Peyer's patch (tissue), 4 donors: ENCODE results near the gene ZNF549.

Experiments
- POLR2A ChIP-seq, 2 donors: fragments of 450-650 bp; IDR thresholded peaks; one replicate each; pipeline ENCODE4 v1.5.1; 2017; ENCODE audit warnings: antibody characterized with exemption in 2 of 2, mild to moderate bottlenecking in 2 of 2, moderate library complexity in 2 of 2
- TF ChIP-seq, protein P1 (sequence below), 6 experiments: fragments of 450-650 bp in 4 of 6; fragments of 200-600 bp in 2 of 6; sonication (generic) in 1 of 6; IDR thresholded peaks; one replicate each; pipeline ENCODE4 v1.5.1; 2017 to 2019; ENCODE audit warnings: antibody characterized with exemption in 6 of 6, mild to moderate bottlenecking in 3 of 6, moderate library complexity in 1 of 6

DNA sequence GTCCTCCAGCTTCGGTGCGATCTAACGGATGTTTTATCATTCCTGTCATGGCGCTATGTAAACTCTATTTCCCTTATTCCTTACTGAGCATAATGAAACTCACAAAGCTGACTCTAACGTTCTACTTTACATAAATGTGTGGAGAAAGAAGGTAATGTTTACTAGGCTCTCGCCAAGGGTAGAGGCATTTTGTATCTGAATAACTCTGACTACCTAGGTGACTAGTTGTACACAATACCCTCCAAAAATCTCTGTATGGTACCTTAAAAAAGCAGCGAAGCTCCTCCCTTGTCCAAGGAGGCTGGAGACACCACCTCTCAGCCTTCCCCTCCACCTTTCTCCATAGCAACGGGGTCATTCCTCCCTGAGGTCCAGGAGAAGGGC lies 72.2 kb downstream of the ZNF549 start:
- TF ChIP-seq, protein P1, sequence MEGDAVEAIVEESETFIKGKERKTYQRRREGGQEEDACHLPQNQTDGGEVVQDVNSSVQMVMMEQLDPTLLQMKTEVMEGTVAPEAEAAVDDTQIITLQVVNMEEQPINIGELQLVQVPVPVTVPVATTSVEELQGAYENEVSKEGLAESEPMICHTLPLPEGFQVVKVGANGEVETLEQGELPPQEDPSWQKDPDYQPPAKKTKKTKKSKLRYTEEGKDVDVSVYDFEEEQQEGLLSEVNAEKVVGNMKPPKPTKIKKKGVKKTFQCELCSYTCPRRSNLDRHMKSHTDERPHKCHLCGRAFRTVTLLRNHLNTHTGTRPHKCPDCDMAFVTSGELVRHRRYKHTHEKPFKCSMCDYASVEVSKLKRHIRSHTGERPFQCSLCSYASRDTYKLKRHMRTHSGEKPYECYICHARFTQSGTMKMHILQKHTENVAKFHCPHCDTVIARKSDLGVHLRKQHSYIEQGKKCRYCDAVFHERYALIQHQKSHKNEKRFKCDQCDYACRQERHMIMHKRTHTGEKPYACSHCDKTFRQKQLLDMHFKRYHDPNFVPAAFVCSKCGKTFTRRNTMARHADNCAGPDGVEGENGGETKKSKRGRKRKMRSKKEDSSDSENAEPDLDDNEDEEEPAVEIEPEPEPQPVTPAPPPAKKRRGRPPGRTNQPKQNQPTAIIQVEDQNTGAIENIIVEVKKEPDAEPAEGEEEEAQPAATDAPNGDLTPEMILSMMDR (IDR thresholded peaks at IDR 0.05), result no peak
- no peak for TF ChIP-seq POLR2A (IDR thresholded peaks at IDR 0.05)
